ENCODE data around the gene OR5H6. TPM values are rescaled to one million over a fixed set of nuclear protein-coding genes. Genes with fewer than 3 reads are reported as not detected.

The OR5H6 gene
- total and polyA plus RNA-seq, 2 of the 13 experiments (the other 11 are each of a cell fraction or from before 2014, with no cell fraction given) = not detected

DNA sequence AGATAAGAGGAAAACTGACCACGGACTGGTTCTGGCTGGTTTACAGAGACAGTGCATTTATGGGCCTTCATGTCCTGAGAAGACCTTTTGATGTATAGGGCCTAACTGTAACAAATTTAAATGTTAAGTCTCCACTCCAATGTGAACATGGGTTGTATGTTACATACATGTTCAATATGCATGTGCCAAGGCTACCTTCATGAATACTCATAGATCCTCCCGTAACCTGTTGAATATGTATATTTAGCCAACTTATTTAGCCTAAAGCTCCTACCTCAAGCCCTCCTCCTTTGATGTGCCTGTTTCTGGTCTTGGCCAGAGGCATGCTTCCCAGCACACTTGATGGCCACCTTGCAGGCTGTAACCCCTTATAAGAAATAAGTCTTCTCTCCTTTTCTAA lies 18.2 kb downstream of the OR5H6 start, which contains the start of gene OR5H2 (continued):
- no peak for TF ChIP-seq TAF15 (IDR thresholded peaks at IDR 0.05; ENCODE audit: low read depth, low read length, poor library complexity, severe bottlenecking)
- TF ChIP-seq, protein P1, sequence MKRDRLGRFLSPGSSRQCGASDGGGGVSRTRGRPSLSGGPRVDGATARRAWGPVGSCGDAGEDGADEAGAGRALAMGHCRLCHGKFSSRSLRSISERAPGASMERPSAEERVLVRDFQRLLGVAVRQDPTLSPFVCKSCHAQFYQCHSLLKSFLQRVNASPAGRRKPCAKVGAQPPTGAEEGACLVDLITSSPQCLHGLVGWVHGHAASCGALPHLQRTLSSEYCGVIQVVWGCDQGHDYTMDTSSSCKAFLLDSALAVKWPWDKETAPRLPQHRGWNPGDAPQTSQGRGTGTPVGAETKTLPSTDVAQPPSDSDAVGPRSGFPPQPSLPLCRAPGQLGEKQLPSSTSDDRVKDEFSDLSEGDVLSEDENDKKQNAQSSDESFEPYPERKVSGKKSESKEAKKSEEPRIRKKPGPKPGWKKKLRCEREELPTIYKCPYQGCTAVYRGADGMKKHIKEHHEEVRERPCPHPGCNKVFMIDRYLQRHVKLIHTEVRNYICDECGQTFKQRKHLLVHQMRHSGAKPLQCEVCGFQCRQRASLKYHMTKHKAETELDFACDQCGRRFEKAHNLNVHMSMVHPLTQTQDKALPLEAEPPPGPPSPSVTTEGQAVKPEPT (CRISPR knock-in tag; IDR thresholded peaks at IDR 0.05; ENCODE audit: low read depth) = no peak
- TF ChIP-seq ZNF121 (CRISPR knock-in tag; IDR thresholded peaks at IDR 0.05) = no peak
- no peak for TF ChIP-seq ZNF44 (CRISPR knock-in tag; IDR thresholded peaks at IDR 0.05)

DNA sequence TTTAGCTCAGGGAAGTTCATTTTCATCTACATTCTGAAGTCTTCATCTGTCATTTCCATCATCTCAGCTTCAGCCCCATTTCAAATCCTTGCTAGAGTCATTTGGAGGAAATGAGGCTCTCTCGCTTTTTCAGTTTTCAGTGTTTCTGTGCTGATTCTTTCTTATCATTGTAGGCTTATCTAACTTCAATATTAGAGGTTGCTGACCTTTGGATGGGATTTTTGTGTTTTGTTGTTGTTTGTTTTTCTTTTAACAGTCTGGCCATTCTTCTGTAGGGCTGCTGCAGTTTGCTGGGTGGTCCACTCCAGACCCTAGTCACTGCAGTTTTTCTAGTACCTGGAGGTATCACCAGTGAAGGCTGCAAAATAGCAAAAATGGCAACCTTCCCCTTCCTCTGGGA lies 26.9 kb downstream of the OR5H6 start:
- ChIA-PET CTCF (ENCODE audit: low intra/inter-chr PET ratio, low total read pairs) (no interaction called here), POLR2A (no interaction called here)
- H3K9me3 ChIP-seq (ENCODE audit: low read length) = no peaks in the 10 kb centered on the region
- H3K27me3 ChIP-seq (ENCODE audit: control insufficient read depth in 1 of 2, insufficient read depth in 2 of 2, low read length in 2 of 2) = no peaks in the 10 kb centered on the region
- no peaks in the 10 kb centered on the region for H4K20me1 ChIP-seq (ENCODE audit: insufficient read depth, low read length)
- no TSS peak for BruUV-seq (replicated peaks)
- H3K4me2 ChIP-seq (ENCODE audit: low read depth, low read length) = peak overlapping the region; percentile 78
- H3K9ac ChIP-seq (ENCODE audit: insufficient read depth, low read depth, low read length) = no peak overlapping the region
- H3K4me1 ChIP-seq (ENCODE audit: insufficient read depth, low read length) = peaks cover 22% of the 10 kb centered on the region
- WGBS (ENCODE audit: low lambda C conversion rate) = 14% methylated on average over 1 of the region's 1 CpG
- ATAC-seq (no peak; the same call in 2 of the 3 replicates), DNase-seq (ENCODE audit: low spot score) (no peak), FAIRE-seq (no peak)
- peak overlapping the region in 1 of 3 experiments; percentile 56; a peak in 2 of 6 replicates for H3K4me3 ChIP-seq (replicated peaks in 1 of 3; ENCODE audit: insufficient read depth in 1 of 3, low read depth in 2 of 3, low read length in 3 of 3)
- in situ Hi-C loops (cut with HindIII; ENCODE audit: extremely low pct_ligation_motif_present, low pct_unique_long_range_greater_than_20kb) = no loop called here
- intact Hi-C loops (cut with micrococcal nuclease; ENCODE audit: unreplicated experiment) = no loop called here
- H3K36me3 ChIP-seq (replicated peaks in 1 of 2; ENCODE audit: control insufficient read depth in 1 of 2, insufficient read depth in 2 of 2, low read length in 2 of 2) = no peaks in the 10 kb centered on the region
- no peak overlapping the region for H3K27ac ChIP-seq (ENCODE audit: extremely low read length, insufficient read depth, low read length)
- H2AFZ ChIP-seq (ENCODE audit: low read length) = peak overlapping the region; percentile 31
- TF ChIP-seq POLR2AphosphoS2 (IDR thresholded peaks at IDR 0.05; ENCODE audit: low read depth, low read length) (no peak), NR2F6 (IDR thresholded peaks at IDR 0.05) (peak; percentile 12; the same call in 1 of the 2 replicates), NR2F6 (CRISPR knock-in tag; IDR thresholded peaks at IDR 0.05) (no peak)
- H3K79me2 ChIP-seq (ENCODE audit: insufficient read depth, low read length) = no peaks in the 10 kb centered on the region

Measured in HepG2 (cell line).